MV-4-11 (cell line): ENCODE data around the gene CHST12.
"Not testable (repeated sequence)": the region's sequence is repeated elsewhere in the genome, so short reads cannot be mapped to it uniquely, and the experiment has no call there.

Source experiments
- DNase-seq: peaks from one replicate; lab custom pipeline; 2025; lab: John Stamatoyannopoulos, UW

Gene CHST12

DNA sequence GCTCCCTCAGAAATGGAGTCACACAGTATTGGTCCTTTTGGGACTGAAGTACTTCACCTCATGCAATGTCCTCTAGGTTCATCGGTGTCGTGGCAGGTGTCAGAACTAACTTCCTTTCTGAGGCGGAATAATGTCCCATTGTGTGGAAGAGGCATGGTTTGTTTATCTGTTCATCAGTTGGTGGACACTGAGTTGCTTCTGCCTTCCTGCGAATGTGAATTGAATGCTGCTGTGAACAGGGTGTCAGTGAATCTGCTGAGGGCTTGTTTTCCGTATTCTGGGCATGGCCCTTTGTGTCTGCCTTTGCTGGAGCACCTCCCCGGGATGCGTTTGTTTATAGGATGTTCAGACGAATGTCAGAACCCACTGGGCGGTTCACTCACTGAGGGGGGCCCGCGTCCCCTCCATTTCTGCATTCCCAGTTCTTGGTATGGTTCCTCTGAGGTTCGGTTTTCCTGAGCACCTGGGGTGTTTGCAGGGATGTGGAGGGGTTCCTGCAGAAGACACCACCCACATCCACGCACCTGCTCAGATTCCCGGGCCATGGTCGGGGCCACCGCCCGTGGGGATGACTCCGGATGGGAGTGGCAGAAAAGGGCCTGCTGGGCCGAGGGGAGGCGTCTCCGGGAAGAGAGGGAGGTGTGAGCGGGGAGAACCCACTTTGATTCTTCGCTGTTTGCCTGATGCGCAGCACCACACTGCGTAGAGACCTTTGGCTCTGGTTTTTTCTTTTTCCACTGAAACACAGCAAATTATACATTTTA lies 33.1 kb downstream of the CHST12 start:
- no peak for DNase-seq

DNA sequence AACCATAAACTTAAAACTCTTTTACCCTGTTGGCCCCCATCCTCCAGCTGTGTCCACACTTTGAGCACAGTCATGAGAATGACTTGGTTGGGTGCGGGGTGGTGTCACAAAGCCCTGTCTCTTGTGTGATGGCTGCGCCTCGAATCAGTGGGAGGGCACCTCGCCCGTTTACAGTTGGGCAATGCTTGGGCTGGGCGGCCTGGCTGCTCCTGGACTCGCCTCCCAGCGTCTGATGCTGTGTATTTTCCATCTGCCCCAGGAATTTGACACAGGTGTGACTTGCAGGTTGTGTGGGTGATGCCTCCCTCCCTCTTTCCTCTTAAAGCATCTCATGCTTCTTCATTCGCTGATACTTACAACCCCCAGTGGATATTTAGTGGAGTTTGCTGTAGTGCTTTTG lies 33.7 kb downstream of the CHST12 start:
- DNase-seq: no peak

DNA sequence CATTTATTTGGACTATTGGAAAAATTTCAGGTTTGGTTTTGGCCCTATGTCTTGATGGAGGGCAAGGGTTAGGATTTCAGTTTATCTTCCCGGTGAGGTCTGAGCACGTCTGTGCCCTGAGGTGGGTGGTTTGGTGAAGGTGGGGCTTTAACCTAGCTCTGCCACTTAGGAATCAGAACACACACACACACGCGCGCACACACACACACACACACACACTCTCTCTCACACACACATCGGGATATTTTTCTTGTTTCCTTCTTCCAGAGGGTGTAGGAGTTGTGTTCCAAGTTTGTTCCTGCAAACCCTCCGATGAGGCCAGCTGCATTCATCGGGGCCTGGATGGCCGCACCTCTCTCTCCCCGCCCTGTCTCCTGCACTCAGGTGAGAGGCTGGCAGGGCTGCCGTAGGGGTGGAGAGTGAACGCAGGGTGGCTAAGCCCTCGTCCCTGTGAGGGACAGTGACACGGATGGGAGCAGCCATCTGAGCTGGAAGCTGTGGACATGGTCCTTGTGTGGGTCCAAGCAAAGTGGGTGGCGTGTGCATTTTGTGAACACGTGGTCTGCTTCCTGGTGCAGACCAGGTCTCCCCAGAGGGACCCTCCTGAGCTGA lies 34.2 kb downstream of the CHST12 start:
- no peak for DNase-seq

DNA sequence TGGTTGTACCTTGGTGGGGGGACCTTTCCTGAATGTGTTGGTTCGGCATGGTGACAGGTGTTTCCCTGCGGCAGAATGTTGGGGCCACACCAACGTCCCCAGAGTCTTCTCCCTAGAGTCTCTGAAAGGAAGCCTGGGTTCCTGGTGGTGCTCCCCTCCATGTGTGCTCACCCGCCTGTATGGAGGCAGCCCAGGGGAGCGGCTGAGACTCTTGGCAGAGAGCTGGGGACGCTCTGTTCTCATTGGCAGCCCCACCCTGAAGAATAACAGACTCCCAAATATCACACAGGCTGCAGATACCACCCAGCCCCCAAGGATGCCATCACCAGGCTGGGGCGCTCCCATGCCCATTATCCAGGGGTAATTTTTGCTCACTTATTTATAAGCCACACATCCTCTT lies 34.8 kb downstream of the CHST12 start:
- DNase-seq: no peak

DNA sequence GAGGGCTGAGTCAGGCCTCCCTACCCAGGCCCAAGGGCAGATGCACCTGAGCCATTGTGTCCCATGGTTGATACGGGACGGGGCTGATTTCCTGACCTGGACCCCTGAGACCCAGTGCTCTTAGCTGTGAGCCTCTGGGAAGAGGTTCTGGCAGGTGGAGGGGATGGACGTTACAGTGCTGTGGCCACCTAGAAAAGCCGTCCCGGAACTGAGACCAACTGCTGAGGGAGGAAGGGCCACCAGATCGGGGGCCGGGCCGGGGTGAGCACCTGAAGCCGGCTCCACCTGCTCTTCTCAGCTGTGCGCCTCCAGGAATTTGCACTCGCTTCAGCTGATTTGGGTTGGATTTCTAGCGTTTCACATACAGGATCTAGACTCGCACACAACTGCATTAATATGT lies 35.4 kb downstream of the CHST12 start:
- no peak for DNase-seq

DNA sequence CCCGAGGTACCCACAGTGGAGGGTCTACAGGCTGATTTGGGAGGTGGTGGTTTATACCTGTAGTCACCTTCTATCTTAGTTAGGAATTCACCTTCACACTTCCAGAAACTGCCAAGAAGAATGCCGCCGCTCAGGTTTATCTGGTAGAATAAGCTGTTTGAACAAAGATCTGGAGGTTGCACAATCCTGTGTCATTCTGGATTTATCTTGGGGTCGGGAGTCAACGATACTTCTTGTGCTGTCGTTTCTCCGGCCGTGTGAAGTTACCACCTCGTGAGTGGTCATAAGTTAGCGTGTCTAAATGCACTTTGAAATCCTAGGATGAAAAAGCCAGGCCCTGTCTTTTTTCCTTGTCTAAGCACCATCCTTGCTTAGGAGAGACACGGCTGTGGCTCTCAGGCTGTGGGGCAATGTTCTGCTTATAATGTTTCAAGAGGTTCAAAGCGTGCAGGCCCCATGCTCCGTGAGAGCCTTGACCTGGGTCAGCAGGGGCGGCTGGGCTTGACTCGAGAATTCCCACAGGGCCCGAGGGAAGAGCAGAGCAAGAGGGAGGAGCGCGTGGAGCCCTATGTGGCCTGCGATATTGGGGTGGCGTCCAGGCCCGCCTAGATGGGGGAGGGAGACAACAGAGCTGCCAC lies 37.3 kb downstream of the CHST12 start:
- DNase-seq: peak; percentile 17

DNA sequence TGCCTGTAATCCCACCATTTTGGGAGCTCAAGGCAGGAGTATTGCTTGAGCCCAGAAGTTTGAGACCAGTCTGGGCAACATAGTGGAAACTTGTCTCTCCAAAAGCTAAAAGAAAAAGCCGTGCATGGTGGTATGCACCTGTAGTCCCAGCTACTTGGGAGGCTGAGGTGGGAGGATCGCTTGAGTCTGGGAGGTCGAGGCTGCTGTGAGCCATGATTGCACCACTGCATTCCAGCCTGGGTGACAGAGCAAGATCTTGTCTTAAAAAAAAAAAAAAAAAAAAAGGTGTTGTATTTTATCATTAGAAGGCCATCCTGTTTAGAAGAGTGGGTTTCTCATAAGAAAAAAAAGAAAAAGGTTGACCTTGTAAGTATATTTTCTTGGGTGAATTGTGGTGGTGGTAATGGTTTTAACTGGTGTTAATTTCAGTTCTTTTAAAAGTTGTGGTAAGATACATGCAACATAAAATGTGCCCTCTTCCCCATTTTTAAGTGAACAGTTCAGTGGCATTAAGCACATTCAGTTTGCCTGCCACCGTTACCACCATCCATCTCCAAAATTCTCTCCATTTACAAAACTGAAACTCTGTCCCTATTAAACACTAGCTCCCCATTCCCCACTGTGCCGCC lies 38.1 kb downstream of the CHST12 start:
- peak; percentile 78 for DNase-seq

DNA sequence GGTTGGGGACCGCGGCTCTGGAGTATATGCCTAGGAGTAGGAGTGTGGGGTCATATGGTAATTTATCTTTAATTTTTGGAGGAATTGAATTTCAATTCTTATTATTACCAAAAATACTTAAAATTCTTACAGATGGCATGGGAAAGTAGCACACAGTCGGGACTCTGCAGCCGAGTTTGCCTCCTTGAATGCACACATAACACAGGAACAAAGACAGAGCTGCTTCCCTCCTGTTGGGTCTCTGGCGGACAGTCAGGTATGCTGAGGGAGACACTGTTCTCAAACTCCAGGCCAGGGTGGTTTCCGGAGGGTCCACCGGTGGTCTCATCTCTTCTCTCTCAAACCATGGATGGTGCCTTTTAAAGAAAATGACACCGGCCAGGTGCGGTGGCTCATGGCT lies 40.1 kb downstream of the CHST12 start:
- DNase-seq: no peak

DNA sequence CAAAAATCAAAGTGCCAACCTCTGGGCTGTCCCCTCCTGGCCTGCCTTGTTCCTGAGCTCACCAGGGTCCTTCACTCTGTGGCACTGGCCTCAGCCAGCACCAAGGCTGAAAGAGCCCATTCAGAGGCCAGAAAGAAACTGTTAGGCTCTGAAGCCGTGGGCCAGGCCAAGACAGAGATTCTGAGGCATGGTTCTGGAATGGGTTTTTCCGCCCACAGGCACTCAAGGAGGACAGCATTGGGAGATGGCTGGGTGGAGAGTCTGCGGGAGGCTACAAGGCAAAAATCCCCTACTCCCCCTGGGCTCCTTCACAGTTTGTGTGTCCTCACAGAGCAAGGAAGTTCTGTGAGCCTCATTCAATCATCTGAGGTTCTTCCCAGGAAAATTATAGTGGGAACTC lies 41.1 kb downstream of the CHST12 start:
- DNase-seq: no peak

DNA sequence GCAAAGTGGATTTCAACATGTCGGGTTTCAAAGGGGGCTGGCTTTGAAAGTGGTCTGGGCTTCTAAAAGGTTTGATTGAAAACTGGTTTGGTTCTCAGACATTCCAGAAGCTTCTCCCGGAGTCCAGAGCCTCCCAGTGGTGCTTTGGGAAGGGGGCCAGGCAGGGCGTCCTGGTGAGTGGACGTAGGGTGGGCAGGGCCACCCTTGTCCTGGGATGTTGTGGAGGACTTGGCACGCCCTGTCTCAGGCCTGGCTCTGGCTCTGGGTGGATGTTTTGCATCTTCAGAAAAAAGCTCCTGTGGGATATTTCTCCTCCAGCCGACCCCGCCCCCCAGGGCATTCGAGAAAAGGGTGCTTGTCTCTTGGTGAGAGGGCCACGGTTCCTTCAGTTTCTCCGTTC lies 41.6 kb downstream of the CHST12 start:
- no peak for DNase-seq

DNA sequence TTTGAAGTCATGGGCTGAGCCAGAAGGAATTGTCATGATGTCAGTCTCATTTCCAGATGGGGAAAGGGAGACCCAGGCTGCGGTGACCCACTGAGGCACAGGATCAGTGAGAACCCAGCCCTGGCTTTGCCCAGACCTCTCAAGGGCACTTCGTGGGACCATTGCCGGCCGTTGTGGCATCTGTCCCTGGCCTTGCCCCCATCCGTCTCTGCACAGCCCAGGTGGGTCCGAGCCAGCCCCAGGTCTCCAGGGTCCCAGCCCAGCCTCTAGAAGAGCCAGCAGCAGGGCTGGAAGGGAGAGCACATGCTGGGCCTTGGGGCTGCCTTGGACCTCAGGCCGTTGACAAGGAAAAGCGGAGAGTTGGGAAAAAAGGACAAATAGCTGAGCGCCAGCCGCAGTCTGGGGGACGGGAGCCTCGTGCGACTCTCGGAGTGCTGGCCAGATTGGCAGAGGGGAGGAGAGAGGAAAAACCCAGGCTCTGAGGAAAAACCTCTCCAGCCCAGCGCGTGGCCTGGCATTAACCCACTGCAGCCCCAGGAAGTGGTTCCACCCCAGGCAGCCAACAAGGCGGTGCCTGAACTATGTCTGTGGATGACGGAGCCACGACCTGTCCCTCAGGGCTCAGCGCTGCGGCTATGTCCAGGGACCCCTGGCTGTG lies 42.6 kb downstream of the CHST12 start:
- DNase-seq: no peak

DNA sequence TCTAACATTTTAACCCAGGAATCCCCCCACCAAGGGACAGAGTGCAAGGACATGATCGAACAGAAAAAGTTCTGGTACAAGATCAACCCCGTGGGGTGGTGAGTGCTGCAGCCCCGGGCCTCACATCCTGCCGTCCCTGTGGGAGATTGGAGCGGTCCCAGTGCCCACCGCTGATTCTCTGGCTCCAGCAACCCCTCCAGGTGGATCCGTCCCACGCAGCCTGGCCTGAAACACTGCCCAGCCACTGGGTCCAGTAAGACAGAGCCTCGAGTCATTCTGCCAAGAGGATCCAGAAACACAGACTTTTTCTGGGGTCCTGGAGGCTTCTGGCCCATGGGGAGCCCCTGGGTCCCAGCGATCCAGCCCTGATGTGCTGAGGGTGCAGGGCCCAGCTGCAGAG lies 43.3 kb downstream of the CHST12 start:
- DNase-seq: no peak

DNA sequence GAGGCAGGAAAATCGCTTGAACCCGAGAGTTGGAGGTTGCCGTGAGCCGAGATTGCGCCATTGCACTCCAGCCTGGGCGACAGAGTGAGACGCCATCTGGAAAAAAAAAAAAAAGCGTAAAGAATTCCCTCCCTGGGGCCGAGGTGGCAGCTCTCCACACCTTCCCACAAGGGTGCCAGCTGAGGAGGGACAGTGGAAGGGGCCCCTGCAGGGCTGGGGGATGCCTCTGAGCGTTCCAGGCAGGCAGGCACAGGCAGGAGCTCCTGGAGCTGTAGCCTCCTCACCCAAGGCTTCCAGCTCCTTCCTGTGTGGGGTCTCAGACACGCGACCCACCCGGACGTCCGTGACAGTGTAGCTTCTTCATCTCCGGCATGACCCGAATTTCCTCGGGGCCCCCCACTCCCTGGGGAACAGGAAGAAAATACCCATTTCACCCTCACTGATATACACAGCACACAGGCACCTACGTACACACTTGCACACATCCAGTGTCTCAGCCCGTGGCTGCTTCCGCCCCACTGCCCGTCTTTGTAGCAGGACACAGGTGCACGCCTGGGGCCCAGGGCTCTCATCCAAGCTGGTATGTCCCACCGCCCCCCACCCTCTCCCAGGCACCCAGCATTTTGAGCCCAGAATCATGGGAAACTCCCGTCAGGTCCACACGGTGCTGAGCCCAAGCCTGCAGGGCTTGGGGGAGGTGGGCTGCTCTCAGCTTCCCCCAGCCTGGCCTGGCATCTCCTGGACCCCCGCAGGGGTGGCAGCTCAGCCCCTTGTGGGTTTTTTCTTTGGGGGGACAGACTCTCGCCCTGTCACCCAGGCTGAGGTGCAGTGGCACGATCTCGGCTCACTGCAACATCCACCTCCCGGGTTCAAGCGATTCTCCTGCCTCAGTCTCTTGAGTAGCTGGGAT lies 47.0 kb downstream of the CHST12 start:
- DNase-seq: no peak

DNA sequence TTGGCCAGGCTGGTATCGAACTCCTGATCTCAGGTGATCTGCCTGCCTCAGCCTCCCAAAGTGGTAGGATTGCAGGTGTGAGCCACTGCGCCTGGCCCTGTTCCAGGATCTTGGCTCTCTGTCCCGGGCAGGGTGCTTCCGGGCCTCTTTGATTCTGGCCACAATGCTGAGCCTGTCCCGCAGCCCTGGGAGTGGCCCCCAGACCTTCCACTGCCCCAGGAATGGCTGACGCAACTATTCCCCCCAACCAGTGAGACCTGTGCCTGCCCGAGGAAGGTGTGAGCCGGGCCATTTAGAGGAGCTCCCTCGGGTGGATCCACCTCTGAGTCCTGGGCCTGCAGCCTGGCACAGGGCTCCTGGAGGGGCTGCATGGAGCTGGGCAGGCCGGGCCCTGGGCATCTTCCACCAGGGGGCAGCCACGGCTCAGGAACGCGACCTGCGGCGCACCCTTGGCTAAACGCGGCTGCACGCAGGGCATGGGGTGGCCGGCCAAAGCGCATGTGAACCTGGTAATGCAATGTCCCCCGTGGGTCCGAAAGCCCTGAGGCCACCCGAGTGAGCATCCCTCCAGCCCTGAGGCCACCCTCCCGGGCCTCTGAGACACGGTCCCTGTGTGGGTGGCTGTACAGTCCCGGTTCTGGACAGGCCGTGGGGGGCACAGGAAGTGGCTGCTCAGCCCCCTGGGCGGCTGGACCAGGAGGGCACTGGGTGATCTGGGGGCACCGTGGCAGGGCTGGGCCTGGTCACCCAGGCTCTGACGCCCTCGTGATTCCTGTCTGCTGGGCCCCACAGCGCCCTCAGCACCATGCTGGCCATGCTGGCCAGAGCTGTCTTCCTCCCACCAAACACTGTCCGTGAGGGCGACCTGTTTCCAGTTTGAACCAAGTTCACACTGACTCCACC lies 48.0 kb downstream of the CHST12 start:
- DNase-seq: peak; percentile 54

DNA sequence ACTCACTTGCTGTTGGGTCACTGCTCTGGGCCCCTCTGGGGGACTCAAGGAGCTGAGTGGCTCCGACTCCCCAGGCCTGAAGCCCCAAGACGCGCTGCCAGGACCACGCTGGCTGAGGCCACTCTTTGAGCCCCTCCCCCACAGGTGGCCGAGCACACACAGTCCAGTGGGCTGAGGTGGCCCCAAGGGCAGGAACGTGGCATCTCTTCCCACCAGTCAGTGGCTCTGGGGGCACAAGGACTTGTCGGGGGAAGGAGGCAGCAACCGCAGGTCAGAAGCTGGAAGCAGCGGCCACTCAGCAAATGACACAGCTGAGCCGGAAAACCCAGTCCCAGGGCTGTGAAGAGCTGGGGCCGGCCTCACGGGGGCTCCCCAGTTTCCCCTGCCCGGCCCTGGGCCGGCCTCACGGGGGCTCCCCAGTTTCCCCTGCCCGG lies 48.7 kb downstream of the CHST12 start:
- DNase-seq: no peak

DNA sequence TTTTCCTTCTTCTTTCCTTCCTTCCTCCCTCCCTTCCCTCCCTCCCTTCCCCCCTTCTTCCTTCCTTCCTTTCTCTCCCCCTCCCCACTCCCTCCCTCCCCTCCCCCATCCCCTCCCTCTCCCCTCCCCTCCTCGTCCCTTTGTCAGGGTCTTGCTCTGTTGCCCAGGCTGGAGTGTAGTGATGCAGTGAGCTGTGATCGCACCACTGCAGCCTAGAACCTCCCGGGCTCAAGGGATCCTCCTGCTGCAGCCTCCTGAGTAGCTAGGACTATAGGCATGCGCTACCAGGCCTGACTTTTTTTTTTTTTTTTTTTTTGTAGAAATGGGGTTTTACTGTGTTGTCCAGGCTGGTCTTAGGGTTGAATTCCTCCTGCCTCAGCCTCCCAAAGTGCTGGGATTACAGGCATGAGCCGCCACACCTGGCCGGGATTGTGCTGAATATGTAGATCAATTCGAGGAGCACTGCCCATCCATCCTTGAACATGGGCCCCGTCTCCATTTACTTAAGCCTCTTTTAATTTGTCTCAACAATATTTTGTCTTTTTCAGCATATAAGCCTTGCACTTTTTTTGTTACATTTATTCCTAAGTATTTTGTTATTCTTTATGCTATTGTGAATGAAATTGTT lies 49.3 kb downstream of the CHST12 start:
- no peak for DNase-seq

DNA sequence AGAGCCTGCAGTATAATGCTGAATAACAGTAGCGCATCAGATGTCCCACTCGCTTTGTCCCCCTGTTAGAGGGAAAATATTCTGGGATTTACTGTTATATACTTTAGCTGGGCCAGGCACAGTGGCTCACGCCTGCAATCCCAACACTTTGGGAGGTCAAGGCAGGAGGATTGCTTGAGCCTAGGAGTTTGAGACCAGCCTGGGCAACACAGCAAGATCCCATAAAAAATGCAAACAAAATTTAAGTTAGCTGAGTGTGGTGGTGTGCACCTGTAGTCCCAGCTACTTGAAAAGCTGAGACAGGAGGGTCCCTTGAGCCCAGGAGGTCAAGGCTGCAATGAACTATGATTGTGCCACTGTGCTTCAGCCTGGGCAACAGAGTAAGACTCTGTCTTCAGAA lies 50.4 kb downstream of the CHST12 start:
- DNase-seq: not testable (repeated sequence)

DNA sequence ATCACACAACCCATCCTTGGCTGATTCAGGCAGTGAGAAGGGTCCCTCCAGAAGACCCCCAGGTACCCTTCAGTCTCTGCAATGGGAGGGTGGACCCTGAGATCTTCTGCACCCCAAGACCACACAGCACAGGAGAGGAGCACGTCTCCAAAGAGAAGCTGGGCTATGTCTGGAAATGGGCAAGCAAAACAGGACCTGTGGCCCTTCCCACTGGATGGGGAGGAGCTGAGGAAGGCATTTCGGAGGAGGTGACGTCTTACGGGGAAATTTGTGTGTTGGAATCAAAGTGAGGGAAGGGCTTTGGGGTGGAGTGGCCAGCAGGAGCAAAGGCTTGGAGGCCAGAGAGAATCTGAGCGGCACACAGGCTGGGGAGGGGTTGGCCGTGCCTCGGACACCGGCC lies 56.3 kb downstream of the CHST12 start:
- DNase-seq: no peak

DNA sequence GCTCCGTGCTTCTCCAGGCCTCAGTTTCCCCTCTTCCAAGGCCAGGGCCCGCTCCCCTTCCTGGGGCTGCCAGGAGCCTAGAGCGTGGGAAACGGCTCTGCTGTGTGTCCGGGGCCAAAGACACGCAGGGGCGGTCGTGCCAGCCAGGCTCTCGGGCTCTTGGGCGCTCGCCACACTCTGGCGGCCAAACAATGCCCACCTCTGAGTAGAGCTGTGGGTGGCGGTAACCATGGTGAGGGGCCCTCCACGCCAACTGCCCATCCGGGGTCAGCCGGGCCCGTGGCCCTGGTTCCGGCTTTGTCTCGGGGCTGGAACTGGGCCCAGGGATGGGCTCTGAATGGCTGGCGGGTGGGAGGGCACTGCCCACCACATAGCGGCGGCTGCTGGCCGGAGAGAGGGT lies 56.8 kb downstream of the CHST12 start:
- DNase-seq: no peak

DNA sequence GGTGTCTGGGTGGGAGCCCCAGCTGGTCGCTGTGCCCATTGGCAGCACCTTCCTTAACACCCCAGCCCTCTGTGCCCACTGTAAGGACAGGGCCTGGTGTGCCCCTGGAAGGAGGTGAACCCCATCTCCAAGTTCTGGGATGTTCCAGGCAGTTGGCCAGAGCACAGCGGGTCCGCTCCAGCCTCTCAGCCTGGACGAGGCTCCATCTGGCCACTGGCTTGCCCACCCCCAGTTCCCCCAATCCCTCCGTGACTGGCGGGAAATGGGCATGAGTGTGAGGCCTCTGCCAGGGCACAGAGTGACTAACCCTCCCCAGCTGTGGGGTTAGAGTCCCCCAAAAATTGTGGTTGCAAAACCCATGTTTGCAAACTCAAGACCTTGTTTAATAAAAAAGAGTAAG lies 57.2 kb downstream of the CHST12 start:
- DNase-seq: no peak
